ENCODE results near the gene ELP5.

DNA sequence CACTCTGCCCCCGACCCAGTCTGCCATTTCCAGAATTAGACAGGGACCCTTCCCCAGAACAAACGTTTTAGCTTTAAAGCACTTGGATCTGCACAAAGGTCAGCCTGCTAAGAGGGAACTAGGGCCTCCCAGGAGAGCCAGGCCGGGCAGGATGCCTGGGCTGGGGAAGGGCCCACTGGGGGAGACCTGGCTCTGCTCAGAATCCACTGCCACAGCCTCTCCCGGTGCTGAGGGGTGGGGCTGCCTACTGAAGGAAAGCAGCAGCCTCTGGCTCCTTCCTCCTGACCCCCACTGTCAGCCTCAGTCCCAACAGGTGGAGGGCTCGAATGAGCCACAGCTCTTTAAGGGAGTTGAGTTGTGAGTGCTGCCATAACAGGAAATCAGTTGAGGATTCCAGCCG, 40.7 kb downstream of the ELP5 start:
- TF ChIP-seq, protein P1, sequence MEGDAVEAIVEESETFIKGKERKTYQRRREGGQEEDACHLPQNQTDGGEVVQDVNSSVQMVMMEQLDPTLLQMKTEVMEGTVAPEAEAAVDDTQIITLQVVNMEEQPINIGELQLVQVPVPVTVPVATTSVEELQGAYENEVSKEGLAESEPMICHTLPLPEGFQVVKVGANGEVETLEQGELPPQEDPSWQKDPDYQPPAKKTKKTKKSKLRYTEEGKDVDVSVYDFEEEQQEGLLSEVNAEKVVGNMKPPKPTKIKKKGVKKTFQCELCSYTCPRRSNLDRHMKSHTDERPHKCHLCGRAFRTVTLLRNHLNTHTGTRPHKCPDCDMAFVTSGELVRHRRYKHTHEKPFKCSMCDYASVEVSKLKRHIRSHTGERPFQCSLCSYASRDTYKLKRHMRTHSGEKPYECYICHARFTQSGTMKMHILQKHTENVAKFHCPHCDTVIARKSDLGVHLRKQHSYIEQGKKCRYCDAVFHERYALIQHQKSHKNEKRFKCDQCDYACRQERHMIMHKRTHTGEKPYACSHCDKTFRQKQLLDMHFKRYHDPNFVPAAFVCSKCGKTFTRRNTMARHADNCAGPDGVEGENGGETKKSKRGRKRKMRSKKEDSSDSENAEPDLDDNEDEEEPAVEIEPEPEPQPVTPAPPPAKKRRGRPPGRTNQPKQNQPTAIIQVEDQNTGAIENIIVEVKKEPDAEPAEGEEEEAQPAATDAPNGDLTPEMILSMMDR (IDR thresholded peaks at IDR 0.05; ENCODE audit: insufficient read depth, low read depth, low read length) = no peak
- no peak for TF ChIP-seq EZH2 (IDR thresholded peaks at IDR 0.05; ENCODE audit: insufficient read depth, low read length)
